ENCODE results near the gene YEATS2. TPM values are rescaled to one million over a fixed set of nuclear protein-coding genes. Genes with fewer than 3 reads are reported as not detected.
A peak's percentile ranks its signal among the peaks of the same experiment; 100 is the strongest.

YEATS2 gene
- total RNA-seq, 1 experiment from 2014 or later, result 33.8 TPM

- H3K27ac ChIP-seq (ENCODE audit: low read length), result no peak overlapping the region
- in situ Hi-C loops (cut with HindIII; ENCODE audit: low pct_unique_long_range_greater_than_20kb, low sequenced_read_pairs), result no loop called here
- no peaks in the 10 kb centered on the region for H3K36me3 ChIP-seq (ENCODE audit: control insufficient read depth, insufficient read depth, low read length)
- ATAC-seq, result no peak
- intact Hi-C loops (cut with micrococcal nuclease; ENCODE audit: unreplicated experiment), result no loop called here
- ChIA-PET POLR2A (no interaction called here), CTCF (interaction anchor here (0.6 kb wide), 1 partner anchor 410 kb away, joined by 3 read pairs; no protein-coding TSS in a partner anchor)
- no peak for DNase-seq (ENCODE audit: low read depth, low spot score)
- no peaks in the 10 kb centered on the region for H3K9me3 ChIP-seq (ENCODE audit: control insufficient read depth, insufficient read depth, low read depth, low read length)
- no peak overlapping the region for H3K4me3 ChIP-seq (ENCODE audit: low read depth in 2 of 2, low read length in 2 of 2)
- BruUV-seq (replicated peaks), result no TSS peak
- no peaks in the 10 kb centered on the region for H3K4me1 ChIP-seq (ENCODE audit: control insufficient read depth, insufficient read depth, low read length)
- no peaks in the 10 kb centered on the region for H3K27me3 ChIP-seq (ENCODE audit: control insufficient read depth, insufficient read depth, low read length)
- no peak for TF ChIP-seq CTCF (IDR thresholded peaks at IDR 0.05)
- TF ChIP-seq POLR2AphosphoS5 (IDR thresholded peaks at IDR 0.05; ENCODE audit: low read depth, low read length), result peak; percentile 51
Measured at GRCh38 chr3:183816681-183817510, 119.3 kb downstream of the YEATS2 start.

GRCh38 chr3:183817639-183818038 is 120.0 kb downstream of the YEATS2 start:
- no TSS peak for BruUV-seq (replicated peaks)
- ATAC-seq (no peak), DNase-seq (ENCODE audit: low read depth, low spot score) (no peak)
- CTCF ChIA-PET, result interaction anchor here (0.6 kb wide), 1 partner anchor 410 kb away, joined by 3 read pairs; no protein-coding TSS in a partner anchor
- Histone ChIP-seq H3K4me3 (ENCODE audit: low read depth in 2 of 2, low read length in 2 of 2) (no peak overlapping the region), H3K9me3 (ENCODE audit: control insufficient read depth, insufficient read depth, low read depth, low read length) (no peaks in the 10 kb centered on the region), H3K27me3 (ENCODE audit: control insufficient read depth, insufficient read depth, low read length) (no peaks in the 10 kb centered on the region), H3K27ac (ENCODE audit: low read length) (no peak overlapping the region), H3K36me3 (ENCODE audit: control insufficient read depth, insufficient read depth, low read length) (no peaks in the 10 kb centered on the region), H3K4me1 (ENCODE audit: control insufficient read depth, insufficient read depth, low read length) (no peaks in the 10 kb centered on the region)
- intact Hi-C loops (cut with micrococcal nuclease; ENCODE audit: unreplicated experiment), result no loop called here
- POLR2A ChIA-PET, result no interaction called here
- in situ Hi-C loops (cut with HindIII; ENCODE audit: low pct_unique_long_range_greater_than_20kb, low sequenced_read_pairs), result no loop called here
- TF ChIP-seq REST (IDR thresholded peaks at IDR 0.05; ENCODE audit: insufficient read depth in 1 of 2, low read depth in 2 of 2, low read length in 1 of 2), result no peak
- no peak for TF ChIP-seq SIN3A (IDR thresholded peaks at IDR 0.05; ENCODE audit: borderline replicate concordance, insufficient read depth, low read depth, low read length)
- TF ChIP-seq POLR2AphosphoS5 (IDR thresholded peaks at IDR 0.05; ENCODE audit: low read depth, low read length), result no peak
- no peak for TF ChIP-seq TCF7L2 (IDR thresholded peaks at IDR 0.05; ENCODE audit: low read depth, low read length)
- no peak for TF ChIP-seq CTCF (IDR thresholded peaks at IDR 0.05)

Data from Panc1 (cell line).